HG02588 (cell line): ENCODE data around the gene FAM221A.
"Not testable (repeated sequence)": the region's sequence is repeated elsewhere in the genome, so short reads cannot be mapped to it uniquely, and the experiment has no call there.

Experiments
- ATAC-seq: cut with Tn5 transposase; IDR thresholded peaks from one replicate; pipeline ENCODE4 v1.9.1; 2021; ENCODE audit warnings: mild to moderate bottlenecking, moderate library complexity; ENCODE audit not compliant: unreplicated experiment

Gene FAM221A

DNA sequence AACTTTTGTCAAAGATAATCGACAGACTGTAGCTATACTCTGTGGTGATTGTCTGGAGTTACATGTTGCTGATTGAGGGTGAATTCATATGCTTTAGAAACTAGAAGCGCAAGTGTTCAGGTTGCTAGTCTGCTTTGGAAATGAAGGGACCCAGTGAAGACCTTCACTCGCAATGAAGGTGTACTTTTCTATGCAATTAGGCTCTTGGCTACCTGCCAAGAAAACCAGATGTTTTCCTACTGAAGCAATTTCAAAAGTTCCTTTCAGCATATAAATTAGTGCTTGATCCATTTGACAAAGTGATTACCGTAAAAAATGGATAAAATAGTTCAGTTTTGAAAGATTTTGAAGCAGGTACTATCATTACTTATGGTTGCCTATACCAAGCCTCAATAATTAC lies 20.0 kb downstream of the FAM221A start:
- no peak for ATAC-seq

DNA sequence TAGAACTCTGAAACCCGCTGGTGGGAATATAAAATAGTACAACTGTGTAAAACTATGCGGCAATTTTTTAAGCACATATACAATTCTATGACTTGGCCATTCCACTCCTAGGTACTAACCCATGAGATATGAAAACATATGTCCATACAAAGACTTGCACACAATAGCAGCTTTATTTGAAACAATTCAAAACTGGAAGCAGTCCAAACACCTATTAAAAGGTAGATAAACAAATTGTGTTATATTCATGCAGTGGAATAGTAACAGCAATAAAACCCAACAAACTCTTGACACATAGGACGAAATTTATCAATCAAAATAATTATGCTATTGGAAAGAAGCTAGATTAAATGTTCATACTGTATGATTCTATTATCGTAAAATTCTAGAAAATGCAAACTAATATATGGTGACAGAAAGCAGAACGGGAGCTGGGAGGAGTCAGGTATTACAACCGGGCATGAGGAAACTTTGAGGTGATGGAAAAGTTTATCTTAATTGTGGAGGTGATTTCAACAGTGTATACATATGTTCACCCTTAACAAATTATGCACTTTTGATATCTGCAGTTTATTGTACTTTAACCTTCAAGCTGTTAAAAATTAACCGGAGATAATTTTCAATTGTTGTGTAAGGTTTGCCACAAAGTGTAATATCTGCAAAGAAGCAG lies 29.2 kb downstream of the FAM221A start:
- ATAC-seq = no peak

DNA sequence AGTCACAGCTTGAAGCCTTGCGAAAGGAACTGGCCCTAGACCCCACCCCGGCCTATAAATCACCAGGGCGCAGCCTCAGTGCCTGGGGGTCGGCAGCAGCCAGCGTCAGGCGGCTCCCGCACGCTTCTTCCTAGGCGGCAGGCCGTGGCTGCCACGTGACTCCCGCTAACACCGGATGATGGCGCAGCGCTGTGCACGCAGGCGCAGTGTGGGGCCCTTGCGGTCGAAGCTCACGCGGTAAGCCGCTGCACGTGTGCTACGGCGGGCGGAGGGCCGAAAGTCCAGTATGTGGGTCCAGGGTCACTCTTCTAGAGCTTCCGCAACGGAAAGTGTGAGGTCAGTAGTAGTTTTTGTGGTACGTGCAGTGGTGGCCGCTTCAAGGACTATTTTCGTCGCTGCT lies 30.0 kb downstream of the FAM221A start, which contains the start of gene STK31:
STK31 (plus strand) TSS at position 220 of the 400 bp plus-strand sequence; CDS start at position 287, 67 bp downstream.
- ATAC-seq = no peak

DNA sequence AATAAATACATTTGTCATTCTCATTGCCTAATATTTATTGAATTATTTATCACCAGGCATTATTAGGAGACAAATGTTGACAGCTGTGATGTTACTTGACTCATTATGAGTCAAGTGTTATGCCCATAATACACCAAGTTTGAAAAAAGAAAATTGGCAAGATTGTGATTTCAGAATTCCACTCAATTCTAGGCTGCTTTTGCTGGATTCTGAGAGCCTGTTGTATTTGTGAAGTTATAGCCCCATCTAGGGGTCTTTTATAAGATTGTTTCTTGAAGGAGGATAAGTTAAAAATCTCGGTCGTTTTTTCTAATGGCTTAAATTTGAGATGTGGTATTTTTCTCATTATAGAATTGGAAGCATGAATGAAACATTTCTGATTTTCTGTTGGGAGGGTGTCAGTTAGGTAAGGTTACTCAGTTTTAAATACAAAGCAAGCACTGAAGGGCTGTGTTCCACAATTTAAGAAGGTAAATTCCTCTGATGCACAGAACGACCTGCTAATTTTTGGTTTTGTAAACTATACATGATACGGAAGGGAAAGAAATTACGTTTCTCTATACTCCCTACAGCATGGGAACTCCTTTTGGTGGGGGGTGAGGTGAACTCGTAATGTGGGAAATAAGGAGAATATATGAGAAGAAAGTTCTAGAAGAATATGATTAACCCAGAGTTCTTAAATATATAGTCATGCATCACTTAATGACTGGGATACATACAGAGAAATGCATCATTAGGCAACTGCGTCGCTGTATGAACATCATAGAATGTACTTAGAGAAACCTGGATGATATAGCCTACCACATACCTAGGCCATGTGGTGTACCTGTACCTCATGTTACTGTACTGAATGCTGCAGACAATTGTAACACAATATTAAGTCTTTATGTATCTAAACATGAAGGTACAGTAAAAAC lies 32.6 kb downstream of the FAM221A start:
- no peak for ATAC-seq

- no peak for ATAC-seq
Measured at GRCh38 chr7:23713285-23714149, 33.5 kb downstream of the FAM221A start.

DNA sequence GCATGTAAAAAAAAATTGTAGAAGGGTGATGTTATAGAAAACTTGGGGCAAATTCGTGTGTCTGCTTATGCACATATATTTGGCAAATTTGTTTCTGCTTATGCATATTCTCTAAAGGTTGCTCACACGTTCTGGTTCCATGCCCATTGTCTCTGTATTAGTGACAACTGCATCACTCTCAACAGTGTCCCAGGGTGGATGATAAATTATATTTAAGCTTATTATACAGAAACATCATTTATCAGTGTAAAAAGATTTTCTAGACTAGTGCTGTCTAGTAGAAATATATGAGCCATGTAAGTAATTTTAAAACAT lies 34.1 kb downstream of the FAM221A start:
- no peak for ATAC-seq

DNA sequence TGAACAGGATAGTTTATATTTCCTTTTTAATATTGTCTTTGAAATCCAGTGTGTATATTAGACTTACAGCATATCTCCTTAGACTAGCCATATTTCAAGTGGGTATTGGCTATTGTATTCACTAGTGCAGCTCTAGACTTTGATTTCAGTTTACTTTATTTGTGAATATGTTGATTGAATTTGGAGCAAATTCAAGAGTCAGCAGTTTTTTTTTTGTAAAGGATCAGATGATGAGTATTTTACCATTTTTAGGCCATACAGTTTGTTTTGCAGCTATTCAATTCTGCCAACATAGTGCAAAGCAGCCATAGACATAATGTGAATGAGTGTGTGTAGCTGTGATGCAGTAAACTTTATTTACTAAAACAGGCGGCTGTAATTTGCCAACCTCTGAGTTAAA lies 34.6 kb downstream of the FAM221A start:
- ATAC-seq = no peak

DNA sequence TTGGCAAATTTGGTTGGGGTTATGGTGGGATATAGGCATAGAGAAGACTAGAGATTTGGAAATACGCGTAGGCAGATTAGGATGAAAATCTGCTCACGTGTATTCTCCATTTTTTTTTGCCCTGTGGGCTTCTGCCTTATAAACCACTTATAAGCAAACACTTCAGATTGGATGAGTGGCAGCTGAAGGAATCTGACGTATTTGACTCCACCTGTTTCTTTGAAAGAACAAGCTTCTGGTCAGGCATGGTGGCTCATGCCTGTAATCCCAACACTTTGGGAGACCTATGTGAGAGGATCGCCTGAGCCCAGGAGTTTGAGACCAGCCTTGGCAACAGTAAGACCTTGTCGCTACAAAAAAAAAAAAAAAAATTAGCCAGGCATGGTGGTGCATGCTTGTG lies 35.1 kb downstream of the FAM221A start:
- ATAC-seq = no peak

DNA sequence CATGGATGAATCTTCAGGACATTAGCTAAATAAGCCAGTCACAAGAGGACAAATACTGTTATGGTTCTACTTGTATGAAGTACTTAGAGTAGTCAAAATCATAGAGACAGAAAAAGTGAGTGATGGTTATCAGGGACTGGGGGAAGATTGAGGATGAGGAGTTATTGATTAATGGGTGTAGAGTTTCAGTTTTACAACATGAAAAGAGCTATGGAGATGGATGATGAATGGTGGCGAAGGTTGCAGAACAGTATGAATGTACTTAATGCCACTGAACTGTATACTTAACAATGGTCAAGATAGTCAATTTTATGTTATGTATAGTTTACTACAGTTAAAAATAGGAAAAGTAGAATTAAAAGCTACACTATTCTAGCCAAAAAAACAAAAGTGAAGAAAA lies 37.8 kb downstream of the FAM221A start:
- ATAC-seq = no peak

GRCh38 chr7:23721456-23721855 lies 41.5 kb downstream of the FAM221A start:
- no peak for ATAC-seq

DNA sequence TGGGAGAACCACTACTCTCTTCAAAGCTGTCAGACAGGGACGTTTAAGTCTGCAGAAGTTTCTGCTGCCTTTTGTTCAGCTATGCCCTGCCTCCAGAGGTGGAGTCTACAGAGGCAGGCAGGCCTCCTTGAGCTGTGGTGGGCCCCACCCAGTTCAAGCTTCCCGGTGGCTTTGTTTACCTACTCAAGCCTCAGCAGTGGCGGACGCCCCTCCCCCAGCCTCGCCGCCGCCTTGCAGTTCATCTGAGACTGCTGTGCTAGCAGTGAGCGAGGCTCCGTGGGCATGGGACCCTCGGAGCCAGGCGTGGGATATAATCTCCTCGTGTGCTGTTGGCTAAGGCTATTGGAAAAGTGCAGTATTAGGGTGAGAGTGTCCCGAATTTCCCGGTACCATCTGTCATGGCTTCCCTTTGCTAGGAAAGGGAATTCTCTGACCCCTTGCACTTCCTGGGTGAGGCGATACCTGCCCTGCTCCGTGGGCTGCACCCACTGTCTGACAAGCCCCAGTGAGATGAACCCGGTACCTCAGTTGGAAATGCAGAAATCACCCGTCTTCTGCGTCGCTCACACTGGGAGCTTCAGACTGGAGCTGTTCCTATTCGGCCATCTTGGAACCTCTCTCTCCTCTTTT lies 42.7 kb downstream of the FAM221A start:
- ATAC-seq = not testable (repeated sequence)

GRCh38 chr7:23724113-23724512 lies 44.1 kb downstream of the FAM221A start:
- ATAC-seq = not testable (repeated sequence)

- no peak for ATAC-seq
Measured at GRCh38 chr7:23742051-23742450, 62.1 kb downstream of the FAM221A start.

DNA sequence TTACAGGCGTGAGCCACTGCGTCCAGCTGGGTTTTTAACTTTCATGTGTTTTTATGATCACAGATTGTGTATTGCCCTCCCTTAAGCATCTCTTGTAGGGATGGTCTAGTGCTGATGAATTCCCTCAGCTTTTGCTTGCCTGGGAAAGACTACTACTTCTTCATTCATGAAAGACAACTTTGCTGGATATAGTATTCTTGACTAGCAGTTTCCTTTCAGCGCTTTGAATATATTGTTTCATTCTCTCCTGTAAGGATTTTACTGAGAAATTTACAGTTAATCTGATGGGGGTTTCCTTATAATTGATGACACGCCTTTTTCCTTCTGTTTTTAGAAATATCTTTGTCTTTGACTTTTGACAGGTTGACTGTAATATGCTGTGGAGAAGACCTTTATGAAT lies 63.2 kb downstream of the FAM221A start:
- no peak for ATAC-seq

DNA sequence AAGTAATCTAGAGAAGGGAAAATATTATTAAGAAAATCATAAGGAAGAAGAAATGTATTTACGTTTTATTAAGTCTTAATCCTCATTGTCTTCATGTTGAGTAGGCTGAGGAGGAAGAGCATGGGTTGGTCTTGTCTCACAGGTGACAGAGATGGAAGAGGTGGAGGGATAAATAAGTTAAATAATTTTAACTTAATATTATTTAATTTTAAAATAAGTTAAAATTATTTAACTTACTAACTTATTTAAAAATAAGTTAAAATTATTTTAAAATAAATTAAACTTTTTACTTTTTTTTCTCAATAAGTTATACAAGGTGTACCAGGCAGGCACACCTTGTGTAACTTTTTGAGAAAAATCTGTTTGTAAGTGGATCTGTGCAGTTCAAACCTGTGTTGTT lies 66.6 kb downstream of the FAM221A start:
- no peak for ATAC-seq

- no peak for ATAC-seq
Measured at GRCh38 chr7:23751852-23752251, 71.9 kb downstream of the FAM221A start.
